H9 (cell line): ENCODE measurements around the gene DTWD1. TPM values are rescaled to one million over a fixed set of nuclear protein-coding genes. Genes with fewer than 3 reads are reported as not detected.

Experiments
- DNase-seq: peaks from one replicate; pipeline ENCODE4 v3.0.0-alpha.2; 2017
- H2AFZ ChIP-seq: one replicate; pipeline ENCODE4 v1.6.1; 2013; ENCODE audit warnings: mild to moderate bottlenecking, low read length, control low read depth, moderate library complexity
- H2AK5ac ChIP-seq: 2 replicates; pipeline ENCODE4 v1.6.1; 2013; ENCODE audit warnings: low read length, control low read depth, mixed read lengths; ENCODE audit not compliant: insufficient read length
- H2BK120ac ChIP-seq: one replicate; pipeline ENCODE4 v1.6.1; 2013; ENCODE audit warnings: low read depth, mild to moderate bottlenecking, low read length, control low read depth, inconsistent platforms; ENCODE audit not compliant: poor library complexity, severe bottlenecking
- H2BK12ac ChIP-seq: 2 replicates; pipeline ENCODE4 v1.6.1; 2013; ENCODE audit warnings: low read length, control low read depth, mixed read lengths, low read depth; ENCODE audit not compliant: insufficient read length
- H2BK15ac ChIP-seq: 2 replicates; pipeline ENCODE4 v1.6.1; 2013; ENCODE audit warnings: low read depth, low read length, control low read depth
- H2BK20ac ChIP-seq: one replicate; pipeline ENCODE4 v1.6.1; 2013; ENCODE audit warnings: low read depth, mild to moderate bottlenecking, low read length, control low read depth, inconsistent platforms; ENCODE audit not compliant: poor library complexity, severe bottlenecking
- H2BK5ac ChIP-seq: 2 replicates; pipeline ENCODE4 v1.6.1; 2013; ENCODE audit warnings: low read length, control low read depth, mixed read lengths; ENCODE audit not compliant: insufficient read length
- H3K14ac ChIP-seq: 2 replicates; pipeline ENCODE4 v1.6.1; 2013; ENCODE audit warnings: low read length, control low read depth; ENCODE audit not compliant: insufficient read depth
- H3K18ac ChIP-seq: 2 replicates; pipeline ENCODE4 v1.6.1; 2013; ENCODE audit warnings: low read depth, mild to moderate bottlenecking, mixed read lengths, low read length, control low read depth; ENCODE audit not compliant: insufficient read length
- H3K23ac ChIP-seq: 2 replicates; pipeline ENCODE4 v1.6.1; 2013; ENCODE audit warnings: low read length, control low read depth, mixed read lengths, low read depth; ENCODE audit not compliant: insufficient read length
- H3K23me2 ChIP-seq: 2 replicates; pipeline ENCODE4 v1.6.1; 2013; ENCODE audit warnings: low read depth, mild to moderate bottlenecking, mixed read lengths, low read length, control low read depth; ENCODE audit not compliant: insufficient read length, poor library complexity, severe bottlenecking
- H3K27ac ChIP-seq: 2 replicates; pipeline ENCODE4 v1.5.1; 2013; ENCODE audit warnings: low read length, control low read depth, mixed read lengths, low read depth; ENCODE audit not compliant: insufficient read length
- H3K27me3 ChIP-seq: 2 replicates; pipeline ENCODE4 v1.6.1; 2013; ENCODE audit warnings: low read length, control low read depth, inconsistent platforms; ENCODE audit not compliant: insufficient read depth
- H3K4ac ChIP-seq: 2 replicates; pipeline ENCODE4 v1.6.1; 2013; ENCODE audit warnings: low read depth, mild to moderate bottlenecking, control low read depth, inconsistent platforms, low read length, moderate library complexity
- H3K4me1 ChIP-seq: 2 replicates; pipeline ENCODE4 v1.6.1; 2013; ENCODE audit warnings: low read length, control low read depth, inconsistent platforms; ENCODE audit not compliant: insufficient read depth
- H3K4me2 ChIP-seq: 2 replicates; pipeline ENCODE4 v1.6.1; 2013; ENCODE audit warnings: low read length, control low read depth, mixed read lengths; ENCODE audit not compliant: insufficient read length, insufficient read depth
- H3K56ac ChIP-seq: 2 replicates; pipeline ENCODE4 v1.6.1; 2013; ENCODE audit warnings: low read depth, mild to moderate bottlenecking, mixed read lengths, low read length, control low read depth; ENCODE audit not compliant: insufficient read length
- H3K79me1 ChIP-seq: 2 replicates; pipeline ENCODE4 v1.6.1; 2013; ENCODE audit warnings: low read depth, mild to moderate bottlenecking, moderate library complexity, low read length, control low read depth, inconsistent platforms; ENCODE audit not compliant: insufficient read depth, poor library complexity, severe bottlenecking
- H3K79me2 ChIP-seq: 2 replicates; pipeline ENCODE4 v1.6.1; 2013; ENCODE audit warnings: low read length, control low read depth, inconsistent platforms; ENCODE audit not compliant: insufficient read depth
- H3K9ac ChIP-seq: 2 replicates; pipeline ENCODE4 v1.6.1; 2013; ENCODE audit warnings: low read length, control low read depth, mixed read lengths; ENCODE audit not compliant: insufficient read length; ENCODE audit errors: extremely low read depth
- H3K9me3 ChIP-seq: one replicate; pipeline ENCODE4 v1.6.1; 2013; ENCODE audit warnings: low read depth, low read length, inconsistent platforms; ENCODE audit not compliant: control insufficient read depth
- H3T11ph ChIP-seq: one replicate; pipeline ENCODE4 v1.6.1; 2013; ENCODE audit warnings: mild to moderate bottlenecking, low read length, control low read depth, inconsistent platforms
- H4K20me1 ChIP-seq: one replicate; pipeline ENCODE4 v1.6.1; 2013; ENCODE audit not compliant: control insufficient read depth, insufficient read length, insufficient read depth
- H4K5ac ChIP-seq: 2 replicates; pipeline ENCODE4 v1.6.1; 2013; ENCODE audit warnings: low read depth, mild to moderate bottlenecking, mixed read lengths, low read length, control low read depth; ENCODE audit not compliant: insufficient read length
- H4K8ac ChIP-seq: replicated peaks from 2 replicates; pipeline ENCODE4 v1.6.1; 2013; ENCODE audit warnings: low read length, control low read depth, mixed read lengths, low read depth; ENCODE audit not compliant: insufficient read length
- H4K91ac ChIP-seq: 2 replicates; pipeline ENCODE4 v1.6.1; 2013; ENCODE audit warnings: low read depth, mild to moderate bottlenecking, moderate library complexity, mixed read lengths, low read length, control low read depth; ENCODE audit not compliant: insufficient read length
- H3K27ac Mint-ChIP-seq, 3 experiments: 2 replicates in 2 of 3; 3 replicates in 1 of 3; pipeline ENCODE4 v1.8.0; 2020 to 2021; ENCODE audit warnings: mixed read lengths in 3 of 3, mild to moderate bottlenecking in 1 of 3, moderate library complexity in 1 of 3
- H3K27me3 Mint-ChIP-seq: 2 replicates; pipeline ENCODE4 v1.8.0; 2021; ENCODE audit warnings: low read depth, mild to moderate bottlenecking, moderate library complexity, mixed read lengths
- H3K36me3 Mint-ChIP-seq, 3 experiments: 2 replicates in 2 of 3; 3 replicates in 1 of 3; pipeline ENCODE4 v1.8.0; 2020 to 2021; ENCODE audit warnings: low read depth in 3 of 3, mixed read lengths in 3 of 3; ENCODE audit not compliant: insufficient read depth in 1 of 3
- H3K4me1 Mint-ChIP-seq, 2 experiments: 2 replicates each; pipeline ENCODE4 v1.8.0; 2020; ENCODE audit warnings: mixed read lengths in 2 of 2
- H3K4me3 Mint-ChIP-seq, 2 experiments: 2 replicates in 1 of 2; 3 replicates in 1 of 2; pipeline ENCODE4 v1.8.0; 2020 to 2021; ENCODE audit warnings: mild to moderate bottlenecking in 2 of 2, mixed read lengths in 2 of 2, moderate library complexity in 1 of 2
- H3K9me3 Mint-ChIP-seq, 2 experiments: 2 replicates in 1 of 2; 3 replicates in 1 of 2; pipeline ENCODE4 v1.8.0; 2020; ENCODE audit warnings: mild to moderate bottlenecking in 2 of 2, mixed read lengths in 2 of 2, moderate library complexity in 1 of 2
- CTCF ChIP-seq: fragments of 200-600 bp; sonication (generic); conservative IDR thresholded peaks from 3 replicates; pipeline ENCODE4 v1.8.0; 2021; ENCODE audit warnings: antibody characterized with exemption, mild to moderate bottlenecking
- total RNA-seq: library from RNA; stranded (reverse); gene quantifications from 2 replicates; pipeline ENCODE4 v1.2.1, GENCODE V29; 2021

DTWD1 gene
- total RNA-seq, 1 experiment from 2014 or later, result 26.7 TPM

- H3K9me3 Mint-ChIP-seq, result no peaks in the 10 kb centered on the region
- H3K9me3 ChIP-seq, result no peaks in the 10 kb centered on the region
- H2BK5ac ChIP-seq, result no peak overlapping the region
- no peak overlapping the region for H2BK12ac ChIP-seq
- H2BK15ac ChIP-seq, result no peak overlapping the region
- H3K23ac ChIP-seq, result no peak overlapping the region
- H4K91ac ChIP-seq, result no peak overlapping the region
- H3K4me3 Mint-ChIP-seq, result no peak overlapping the region
- no peak overlapping the region for H2AK5ac ChIP-seq
- H3K4me2 ChIP-seq, result no peak overlapping the region
- no peak overlapping the region for H2BK120ac ChIP-seq
- H3K4me1 Mint-ChIP-seq, result peaks cover 11 to 14% of the 10 kb centered on the region in 2 experiments
- no peak overlapping the region for H3T11ph ChIP-seq
- H3K14ac ChIP-seq, result no peak overlapping the region
- no peak overlapping the region for H4K8ac ChIP-seq
- no peak overlapping the region for H3K27ac Mint-ChIP-seq
- no peak overlapping the region for H3K9ac ChIP-seq
- no peak overlapping the region for H3K4ac ChIP-seq
- H3K23me2 ChIP-seq, result no peaks in the 10 kb centered on the region
- H4K20me1 ChIP-seq, result no peaks in the 10 kb centered on the region
- no peak overlapping the region for H2AFZ ChIP-seq
- H3K79me2 ChIP-seq, result no peaks in the 10 kb centered on the region; the same call in 1 of the 2 replicates
- H3K18ac ChIP-seq, result no peak overlapping the region
- no peak overlapping the region for H2BK20ac ChIP-seq
- no peak for TF ChIP-seq CTCF
- H3K79me1 ChIP-seq, result no peaks in the 10 kb centered on the region
- no peak overlapping the region for H3K56ac ChIP-seq
- H3K27ac ChIP-seq, result no peak overlapping the region
- H3K36me3 Mint-ChIP-seq, result peaks cover 0 to 3% (median 3%) of the 10 kb centered on the region in 3 experiments; a peak in 2 of 7 replicates
- no peaks in the 10 kb centered on the region for H3K4me1 ChIP-seq
- no peak overlapping the region for H4K5ac ChIP-seq
- H3K27me3 Mint-ChIP-seq, result no peaks in the 10 kb centered on the region
- no peaks in the 10 kb centered on the region for H3K27me3 ChIP-seq
- DNase-seq, result no peak
Measured at GRCh38 chr15:49645277-49645676, 24.4 kb downstream of the DTWD1 start.
